Osteoblast (primary cell): ENCODE measurements around the gene CA9. TPM values are rescaled to one million over a fixed set of nuclear protein-coding genes. Genes with fewer than 3 reads are reported as not detected.
A peak's percentile ranks its signal among the peaks of the same experiment; 100 is the strongest.

ENCODE experiments used
- DNase-seq: peaks from one replicate; pipeline ENCODE4 v3.0.0; 2011; ENCODE audit warnings: low spot score, mixed read lengths; ENCODE audit not compliant: insufficient read length; ENCODE audit errors: missing footprints
- H2AFZ ChIP-seq: 2 replicates; pipeline ENCODE4 v1.6.0; 2011; ENCODE audit warnings: mild to moderate bottlenecking, low read length
- H3K27ac ChIP-seq: 2 replicates; pipeline ENCODE4 v1.5.1; 2011; ENCODE audit warnings: mild to moderate bottlenecking, low read depth, low read length, moderate library complexity
- H3K27me3 ChIP-seq: 2 replicates; pipeline ENCODE4 v1.6.0; 2012; ENCODE audit warnings: mild to moderate bottlenecking, control low read depth, inconsistent platforms, low read length, moderate library complexity; ENCODE audit not compliant: insufficient read depth
- H3K36me3 ChIP-seq: 2 replicates; pipeline ENCODE4 v1.5.1; 2011; ENCODE audit warnings: mild to moderate bottlenecking, low read length, control low read depth, moderate library complexity; ENCODE audit not compliant: insufficient read depth
- H3K4me1 ChIP-seq: 2 replicates; pipeline ENCODE4 v1.5.1; 2011; ENCODE audit warnings: mild to moderate bottlenecking, low read length, control low read depth, moderate library complexity; ENCODE audit not compliant: insufficient read depth
- H3K4me2 ChIP-seq: 2 replicates; pipeline ENCODE4 v1.6.0; 2011; ENCODE audit warnings: mild to moderate bottlenecking, low read length; ENCODE audit not compliant: insufficient read depth
- H3K4me3 ChIP-seq: fragments of 200-600 bp; sonication (generic); 3 replicates; pipeline ENCODE4 v1.5.1; 2012; ENCODE audit warnings: mild to moderate bottlenecking, low read length, inconsistent platforms; ENCODE audit not compliant: insufficient read depth
- H3K79me2 ChIP-seq: 2 replicates; pipeline ENCODE4 v1.6.0; 2012; ENCODE audit warnings: mild to moderate bottlenecking, low read length, control low read depth, inconsistent platforms; ENCODE audit not compliant: insufficient read depth
- H3K9me3 ChIP-seq: 2 replicates; pipeline ENCODE4 v1.5.1; 2011; ENCODE audit warnings: low read depth, low read length, control low read depth
- H4K20me1 ChIP-seq: 2 replicates; pipeline ENCODE4 v1.6.0; 2012; ENCODE audit warnings: mild to moderate bottlenecking, low read length, control low read depth; ENCODE audit not compliant: insufficient read depth
- total RNA-seq: library from RNA; depleted of rRNA; stranded (reverse); fragments of >200 nt; gene quantifications from 2 replicates; pipeline ENCODE4 v1.2.3, GENCODE V29; 2012
- TF ChIP-seq, protein P1 (sequence below): IDR thresholded peaks from 2 replicates; pipeline ENCODE4 v1.5.1; 2011; ENCODE audit warnings: mild to moderate bottlenecking, low read depth, low read length, moderate library complexity; ENCODE audit errors: extremely low read depth

The CA9 gene
- total RNA-seq, 1 donor, result not detected

GRCh38 chr9:35690614-35691333, 17.0 kb downstream of the CA9 start:
- TF ChIP-seq, protein P1, sequence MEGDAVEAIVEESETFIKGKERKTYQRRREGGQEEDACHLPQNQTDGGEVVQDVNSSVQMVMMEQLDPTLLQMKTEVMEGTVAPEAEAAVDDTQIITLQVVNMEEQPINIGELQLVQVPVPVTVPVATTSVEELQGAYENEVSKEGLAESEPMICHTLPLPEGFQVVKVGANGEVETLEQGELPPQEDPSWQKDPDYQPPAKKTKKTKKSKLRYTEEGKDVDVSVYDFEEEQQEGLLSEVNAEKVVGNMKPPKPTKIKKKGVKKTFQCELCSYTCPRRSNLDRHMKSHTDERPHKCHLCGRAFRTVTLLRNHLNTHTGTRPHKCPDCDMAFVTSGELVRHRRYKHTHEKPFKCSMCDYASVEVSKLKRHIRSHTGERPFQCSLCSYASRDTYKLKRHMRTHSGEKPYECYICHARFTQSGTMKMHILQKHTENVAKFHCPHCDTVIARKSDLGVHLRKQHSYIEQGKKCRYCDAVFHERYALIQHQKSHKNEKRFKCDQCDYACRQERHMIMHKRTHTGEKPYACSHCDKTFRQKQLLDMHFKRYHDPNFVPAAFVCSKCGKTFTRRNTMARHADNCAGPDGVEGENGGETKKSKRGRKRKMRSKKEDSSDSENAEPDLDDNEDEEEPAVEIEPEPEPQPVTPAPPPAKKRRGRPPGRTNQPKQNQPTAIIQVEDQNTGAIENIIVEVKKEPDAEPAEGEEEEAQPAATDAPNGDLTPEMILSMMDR, result no peak
- H3K36me3 ChIP-seq, result peaks cover 32% of the 10 kb centered on the region
- no peaks in the 10 kb centered on the region for H3K27me3 ChIP-seq
- DNase-seq, result peak; percentile 96
- peak overlapping the region; percentile 11 for H2AFZ ChIP-seq
- peaks cover 38% of the 10 kb centered on the region for H3K79me2 ChIP-seq
- H3K4me1 ChIP-seq, result peaks cover 40% of the 10 kb centered on the region
- H4K20me1 ChIP-seq, result peaks cover 39% of the 10 kb centered on the region
- peak overlapping the region; percentile 93 for H3K4me3 ChIP-seq
- peak overlapping the region; percentile 100 for H3K4me2 ChIP-seq
- H3K9me3 ChIP-seq, result no peaks in the 10 kb centered on the region
- H3K27ac ChIP-seq, result peak overlapping the region; percentile 87

DNA sequence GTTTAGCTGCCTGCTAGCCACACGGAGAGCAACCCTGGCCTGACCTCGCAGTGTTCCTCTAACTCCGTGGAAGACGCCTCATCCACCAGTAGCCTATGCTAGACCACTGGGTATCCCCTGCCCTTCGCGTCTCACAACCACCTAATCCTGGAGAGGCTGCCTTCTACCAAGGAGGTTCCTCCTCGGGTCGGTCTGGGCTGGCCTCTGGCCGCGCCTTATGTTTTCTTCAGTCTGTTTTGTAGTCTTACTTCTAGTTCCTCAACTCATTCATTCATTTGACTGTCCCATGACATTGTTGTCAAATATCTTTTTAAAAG, 17.6 kb downstream of the CA9 start:
- Histone ChIP-seq H3K27me3 (no peaks in the 10 kb centered on the region), H3K4me3 (peak overlapping the region; percentile 93), H3K4me1 (peaks cover 40% of the 10 kb centered on the region), H4K20me1 (peaks cover 35% of the 10 kb centered on the region), H3K79me2 (peaks cover 34% of the 10 kb centered on the region), H3K36me3 (peaks cover 31% of the 10 kb centered on the region), H3K4me2 (peak overlapping the region; percentile 100), H2AFZ (peak overlapping the region; percentile 11), H3K9me3 (no peaks in the 10 kb centered on the region), H3K27ac (peak overlapping the region; percentile 87)
- TF ChIP-seq, protein P1, result no peak
- DNase-seq, result peak; percentile 89

GRCh38 chr9:35691757-35692301, 18.1 kb downstream of the CA9 start:
- Histone ChIP-seq H3K36me3 (peaks cover 31% of the 10 kb centered on the region), H3K4me3 (peak overlapping the region; percentile 93), H4K20me1 (peaks cover 35% of the 10 kb centered on the region), H3K4me1 (peaks cover 36% of the 10 kb centered on the region), H3K9me3 (no peaks in the 10 kb centered on the region), H3K27ac (peak overlapping the region; percentile 87), H3K79me2 (peaks cover 29% of the 10 kb centered on the region), H3K27me3 (no peaks in the 10 kb centered on the region), H3K4me2 (peak overlapping the region; percentile 100), H2AFZ (no peak overlapping the region)
- DNase-seq, result peak; percentile 60
- TF ChIP-seq, protein P1, result no peak

GRCh38 chr9:35695943-35696401, 22.2 kb downstream of the CA9 start:
- Histone ChIP-seq H3K27me3 (no peaks in the 10 kb centered on the region), H3K36me3 (peaks cover 55% of the 10 kb centered on the region), H3K4me1 (peaks cover 18% of the 10 kb centered on the region), H3K9me3 (no peaks in the 10 kb centered on the region), H4K20me1 (peaks cover 30% of the 10 kb centered on the region), H2AFZ (no peak overlapping the region), H3K4me3 (no peak overlapping the region), H3K27ac (peak overlapping the region; percentile 80), H3K4me2 (no peak overlapping the region), H3K79me2 (peaks cover 10% of the 10 kb centered on the region)
- TF ChIP-seq, protein P1, result no peak
- peak; percentile 69 for DNase-seq
